Activated naive CD4-positive, alpha-beta T cell treated with anti-CD3 and anti-CD28 coated beads, Interleukin-2, amount 50 U/mL, for 24 hours (primary cell): ENCODE measurements around the gene REV1.
"Not testable (repeated sequence)": the region's sequence is repeated elsewhere in the genome, so short reads cannot be mapped to it uniquely, and the experiment has no call there.

ENCODE experiments used
- H3K27ac Mint-ChIP-seq: one replicate; pipeline ENCODE4 v1.8.0; 2021; ENCODE audit warnings: mild to moderate bottlenecking, mixed read lengths
- H3K27me3 Mint-ChIP-seq: one replicate; pipeline ENCODE4 v1.8.0; 2021; ENCODE audit warnings: mixed read lengths
- H3K36me3 Mint-ChIP-seq: one replicate; pipeline ENCODE4 v1.8.0; 2021; ENCODE audit warnings: mixed read lengths
- H3K4me1 Mint-ChIP-seq: one replicate; pipeline ENCODE4 v1.8.0; 2021; ENCODE audit warnings: mixed read lengths
- H3K4me3 Mint-ChIP-seq: one replicate; pipeline ENCODE4 v1.8.0; 2021; ENCODE audit warnings: mild to moderate bottlenecking, mixed read lengths
- H3K9me3 Mint-ChIP-seq: one replicate; pipeline ENCODE4 v1.8.0; 2021; ENCODE audit warnings: mixed read lengths

REV1 gene

GRCh38 chr2:99472600-99472960 is 17.2 kb downstream of the REV1 start:
- peaks cover 12% of the 10 kb centered on the region for H3K36me3 Mint-ChIP-seq
- no peak overlapping the region for H3K27ac Mint-ChIP-seq
- no peak overlapping the region for H3K4me3 Mint-ChIP-seq
- no peaks in the 10 kb centered on the region for H3K9me3 Mint-ChIP-seq
- H3K4me1 Mint-ChIP-seq, result peaks cover 67% of the 10 kb centered on the region
- H3K27me3 Mint-ChIP-seq, result no peaks in the 10 kb centered on the region

- Mint-ChIP-seq H3K4me1 (peaks cover 66% of the 10 kb centered on the region), H3K27ac (no peak overlapping the region), H3K4me3 (no peak overlapping the region)
These were observed 17.9 kb downstream of the REV1 start for GRCh38 chr2:99471654-99472599.

GRCh38 chr2:99470957-99471356 is 18.9 kb downstream of the REV1 start:
- H3K4me3 Mint-ChIP-seq, result no peak overlapping the region
- H3K27me3 Mint-ChIP-seq, result no peaks in the 10 kb centered on the region
- H3K36me3 Mint-ChIP-seq, result peaks cover 12% of the 10 kb centered on the region
- no peaks in the 10 kb centered on the region for H3K9me3 Mint-ChIP-seq
- no peak overlapping the region for H3K27ac Mint-ChIP-seq
- peaks cover 68% of the 10 kb centered on the region for H3K4me1 Mint-ChIP-seq

More at GRCh38 chr2:99471654-99472599, 17.9 kb downstream of the REV1 start:
- Mint-ChIP-seq H3K27me3 (no peaks in the 10 kb centered on the region), H3K36me3 (peaks cover 12% of the 10 kb centered on the region), H3K9me3 (no peaks in the 10 kb centered on the region)

- H3K27ac Mint-ChIP-seq, H3K9me3 Mint-ChIP-seq, H3K27me3 Mint-ChIP-seq, H3K4me3 Mint-ChIP-seq: not testable (repeated sequence)
- Mint-ChIP-seq H3K36me3 (peaks cover 12% of the 10 kb centered on the region), H3K4me1 (peaks cover 72% of the 10 kb centered on the region)
These were observed 19.4 kb downstream of the REV1 start for GRCh38 chr2:99470459-99470858.

- Mint-ChIP-seq H3K4me3 (no peak overlapping the region), H3K27ac (no peak overlapping the region), H3K36me3 (peaks cover 12% of the 10 kb centered on the region), H3K4me1 (peaks cover 61% of the 10 kb centered on the region), H3K9me3 (no peaks in the 10 kb centered on the region), H3K27me3 (no peaks in the 10 kb centered on the region)
These were observed 20.4 kb downstream of the REV1 start for GRCh38 chr2:99469394-99469793.

DNA sequence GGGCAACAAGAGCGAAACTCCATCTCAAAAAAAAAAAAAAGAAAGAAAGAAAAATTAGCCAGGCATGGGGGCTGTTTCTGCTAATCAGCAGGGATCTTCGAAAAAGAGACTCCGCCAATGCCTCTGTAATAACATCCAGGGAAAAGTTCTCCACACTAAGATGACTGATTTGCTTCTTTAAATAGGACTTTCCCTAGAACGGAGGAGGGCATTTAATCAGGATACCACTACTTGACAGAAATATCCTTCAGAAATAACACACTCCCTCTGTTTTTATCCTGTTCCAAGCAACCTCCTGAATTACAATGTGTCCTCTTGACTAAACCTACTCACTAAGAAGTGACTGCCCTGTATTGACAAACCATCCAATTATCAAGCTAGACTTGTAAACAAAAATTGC is 21.7 kb downstream of the REV1 start:
- H3K27ac Mint-ChIP-seq, result peak overlapping the region; percentile 43
- H3K9me3 Mint-ChIP-seq, result no peaks in the 10 kb centered on the region
- no peaks in the 10 kb centered on the region for H3K27me3 Mint-ChIP-seq
- H3K4me1 Mint-ChIP-seq, result peaks cover 51% of the 10 kb centered on the region
- H3K36me3 Mint-ChIP-seq, result peaks cover 12% of the 10 kb centered on the region
- H3K4me3 Mint-ChIP-seq, result no peak overlapping the region

GRCh38 chr2:99467390-99467789 is 22.4 kb downstream of the REV1 start:
- Mint-ChIP-seq H3K27me3 (no peaks in the 10 kb centered on the region), H3K27ac (no peak overlapping the region), H3K36me3 (peaks cover 12% of the 10 kb centered on the region), H3K4me3 (no peak overlapping the region), H3K9me3 (no peaks in the 10 kb centered on the region), H3K4me1 (peaks cover 48% of the 10 kb centered on the region)

DNA sequence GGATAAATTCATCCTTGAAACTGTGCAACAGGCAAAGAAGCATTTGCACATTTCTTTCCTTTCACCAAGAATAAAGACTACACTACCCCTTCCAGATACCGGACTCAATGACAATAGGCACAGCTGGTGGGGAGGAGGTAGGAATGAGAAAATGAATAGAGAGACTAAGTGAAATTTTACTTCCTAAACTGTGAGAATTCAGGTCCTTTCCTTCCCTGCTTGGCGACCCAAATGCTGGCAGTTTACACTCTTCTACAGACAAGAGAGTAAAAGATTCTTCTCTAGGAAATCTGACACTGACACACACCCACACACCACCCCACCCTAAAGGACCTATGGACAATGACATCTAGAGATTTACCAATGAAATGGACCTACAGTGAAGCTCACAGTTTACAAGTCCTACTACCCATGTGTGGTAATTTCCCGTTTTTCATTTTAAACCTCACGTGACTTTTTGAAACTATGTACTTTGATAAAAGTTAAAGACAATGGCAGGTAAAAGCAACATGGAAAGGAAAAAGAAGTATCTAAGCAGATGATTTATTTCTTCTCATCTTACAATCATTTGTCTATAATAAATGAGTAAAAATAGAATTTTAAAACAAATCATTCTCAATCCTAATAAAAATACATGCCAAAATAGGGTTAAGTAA is 27.9 kb downstream of the REV1 start:
- Mint-ChIP-seq H3K4me3 (no peak overlapping the region), H3K27me3 (no peaks in the 10 kb centered on the region), H3K4me1 (peaks cover 11% of the 10 kb centered on the region), H3K27ac (no peak overlapping the region), H3K36me3 (peaks cover 21% of the 10 kb centered on the region), H3K9me3 (no peaks in the 10 kb centered on the region)

GRCh38 chr2:99458529-99458928 is 31.3 kb downstream of the REV1 start:
- H3K36me3 Mint-ChIP-seq, result peaks cover 29% of the 10 kb centered on the region
- no peaks in the 10 kb centered on the region for H3K27me3 Mint-ChIP-seq
- no peak overlapping the region for H3K27ac Mint-ChIP-seq
- H3K9me3 Mint-ChIP-seq, result no peaks in the 10 kb centered on the region
- H3K4me3 Mint-ChIP-seq, result no peak overlapping the region
- peaks cover 8% of the 10 kb centered on the region for H3K4me1 Mint-ChIP-seq

GRCh38 chr2:99451686-99452085 is 38.1 kb downstream of the REV1 start:
- no peaks in the 10 kb centered on the region for H3K9me3 Mint-ChIP-seq
- no peak overlapping the region for H3K27ac Mint-ChIP-seq
- no peak overlapping the region for H3K4me3 Mint-ChIP-seq
- peaks cover 24% of the 10 kb centered on the region for H3K4me1 Mint-ChIP-seq
- H3K27me3 Mint-ChIP-seq, result no peaks in the 10 kb centered on the region
- peaks cover 13% of the 10 kb centered on the region for H3K36me3 Mint-ChIP-seq

- Mint-ChIP-seq H3K36me3 (peaks cover 13% of the 10 kb centered on the region), H3K27ac (no peak overlapping the region), H3K4me3 (no peak overlapping the region), H3K27me3 (no peaks in the 10 kb centered on the region), H3K4me1 (peaks cover 26% of the 10 kb centered on the region), H3K9me3 (no peaks in the 10 kb centered on the region)
These were observed 38.5 kb downstream of the REV1 start for GRCh38 chr2:99451280-99451679.

GRCh38 chr2:99450199-99450598 is 39.6 kb downstream of the REV1 start:
- no peak overlapping the region for H3K27ac Mint-ChIP-seq
- H3K4me1 Mint-ChIP-seq, result peaks cover 27% of the 10 kb centered on the region

DNA sequence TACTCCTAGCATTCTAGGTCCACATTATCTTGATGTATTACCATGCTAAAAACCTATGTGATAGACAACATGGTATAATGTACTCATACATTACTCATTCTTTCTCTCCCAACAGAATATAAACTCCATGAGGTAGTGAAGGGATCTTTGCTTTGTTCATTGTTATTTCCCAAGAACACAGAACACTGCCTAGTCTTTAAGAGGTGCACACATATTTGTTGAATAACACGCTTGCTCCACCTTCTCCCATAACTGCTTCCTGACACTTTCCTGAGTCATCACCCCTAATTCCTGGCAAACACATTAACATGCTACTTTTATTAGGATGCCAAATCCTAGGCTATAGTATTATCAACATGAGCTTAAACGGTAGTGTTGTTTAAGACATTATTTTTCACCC is 41.3 kb downstream of the REV1 start:
- no peaks in the 10 kb centered on the region for H3K9me3 Mint-ChIP-seq
- no peaks in the 10 kb centered on the region for H3K27me3 Mint-ChIP-seq
- peak overlapping the region; percentile 0 for H3K27ac Mint-ChIP-seq
- H3K4me1 Mint-ChIP-seq, result peaks cover 36% of the 10 kb centered on the region
- H3K36me3 Mint-ChIP-seq, result peaks cover 7% of the 10 kb centered on the region
- no peak overlapping the region for H3K4me3 Mint-ChIP-seq

More at GRCh38 chr2:99450199-99450598, 39.6 kb downstream of the REV1 start:
- peaks cover 9% of the 10 kb centered on the region for H3K36me3 Mint-ChIP-seq
- no peaks in the 10 kb centered on the region for H3K27me3 Mint-ChIP-seq
- no peak overlapping the region for H3K4me3 Mint-ChIP-seq
- no peaks in the 10 kb centered on the region for H3K9me3 Mint-ChIP-seq

- H3K9me3 Mint-ChIP-seq, result no peaks in the 10 kb centered on the region
- no peak overlapping the region for H3K4me3 Mint-ChIP-seq
- H3K27ac Mint-ChIP-seq, result no peak overlapping the region
- peaks cover 19% of the 10 kb centered on the region for H3K4me1 Mint-ChIP-seq
- H3K27me3 Mint-ChIP-seq, result no peaks in the 10 kb centered on the region
- H3K36me3 Mint-ChIP-seq, result peaks cover 4% of the 10 kb centered on the region
These were observed 44.8 kb downstream of the REV1 start for GRCh38 chr2:99445065-99445464.

DNA sequence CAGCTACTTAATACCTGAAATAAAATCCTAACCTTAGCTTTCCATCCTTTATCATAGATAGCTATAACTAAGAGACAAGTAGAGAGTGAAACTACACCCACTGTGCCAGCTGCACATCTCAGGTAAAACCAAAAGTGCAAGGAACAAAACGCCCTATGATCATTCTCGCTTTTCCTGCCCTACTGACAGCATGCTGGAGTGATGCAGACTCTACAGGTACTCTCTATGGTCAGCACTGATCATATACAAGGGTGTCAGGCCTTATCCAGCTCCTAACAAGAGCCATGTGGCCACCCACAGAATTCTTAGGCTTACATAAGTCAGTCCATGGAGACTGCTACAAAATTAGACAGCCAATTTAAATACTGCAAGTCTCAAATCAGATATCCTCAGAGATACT is 45.6 kb downstream of the REV1 start:
- Mint-ChIP-seq H3K27ac (no peak overlapping the region), H3K27me3 (no peaks in the 10 kb centered on the region), H3K4me1 (peaks cover 19% of the 10 kb centered on the region), H3K4me3 (no peak overlapping the region), H3K36me3 (peaks cover 4% of the 10 kb centered on the region), H3K9me3 (no peaks in the 10 kb centered on the region)

- Mint-ChIP-seq H3K4me3 (no peak overlapping the region), H3K9me3 (no peaks in the 10 kb centered on the region), H3K27ac (no peak overlapping the region), H3K36me3 (peaks cover 4% of the 10 kb centered on the region), H3K27me3 (no peaks in the 10 kb centered on the region), H3K4me1 (peaks cover 19% of the 10 kb centered on the region)
These were observed 47.0 kb downstream of the REV1 start for GRCh38 chr2:99442837-99443236.
